ENCODE results near the gene ATG12.

DNA sequence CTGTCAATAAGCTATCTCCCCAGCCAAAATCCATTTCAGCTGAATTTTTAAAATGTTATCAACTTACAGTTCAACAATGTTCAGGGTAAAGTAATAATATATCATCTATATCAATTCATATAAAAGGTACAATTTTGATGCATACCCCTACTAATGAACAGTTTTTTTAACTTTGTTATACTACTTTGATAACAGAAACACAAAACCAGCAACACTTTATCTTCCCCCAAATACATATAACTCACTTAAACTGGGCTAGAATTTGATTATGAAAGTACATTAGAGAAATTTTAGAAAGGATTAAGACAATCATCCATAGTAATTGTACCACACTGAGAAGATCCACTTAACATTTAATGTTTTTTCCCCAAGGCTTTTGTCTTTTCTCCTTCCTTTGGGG, 30.0 kb downstream of the ATG12 start:
- TF ChIP-seq, protein P1, sequence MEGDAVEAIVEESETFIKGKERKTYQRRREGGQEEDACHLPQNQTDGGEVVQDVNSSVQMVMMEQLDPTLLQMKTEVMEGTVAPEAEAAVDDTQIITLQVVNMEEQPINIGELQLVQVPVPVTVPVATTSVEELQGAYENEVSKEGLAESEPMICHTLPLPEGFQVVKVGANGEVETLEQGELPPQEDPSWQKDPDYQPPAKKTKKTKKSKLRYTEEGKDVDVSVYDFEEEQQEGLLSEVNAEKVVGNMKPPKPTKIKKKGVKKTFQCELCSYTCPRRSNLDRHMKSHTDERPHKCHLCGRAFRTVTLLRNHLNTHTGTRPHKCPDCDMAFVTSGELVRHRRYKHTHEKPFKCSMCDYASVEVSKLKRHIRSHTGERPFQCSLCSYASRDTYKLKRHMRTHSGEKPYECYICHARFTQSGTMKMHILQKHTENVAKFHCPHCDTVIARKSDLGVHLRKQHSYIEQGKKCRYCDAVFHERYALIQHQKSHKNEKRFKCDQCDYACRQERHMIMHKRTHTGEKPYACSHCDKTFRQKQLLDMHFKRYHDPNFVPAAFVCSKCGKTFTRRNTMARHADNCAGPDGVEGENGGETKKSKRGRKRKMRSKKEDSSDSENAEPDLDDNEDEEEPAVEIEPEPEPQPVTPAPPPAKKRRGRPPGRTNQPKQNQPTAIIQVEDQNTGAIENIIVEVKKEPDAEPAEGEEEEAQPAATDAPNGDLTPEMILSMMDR (IDR thresholded peaks at IDR 0.05) = no peak
- TF ChIP-seq POLR2A (IDR thresholded peaks at IDR 0.05) = no peak

Data from right lobe of liver (tissue), 4 donors.